ENCODE data around the gene OTUD7B. TPM values are rescaled to one million over a fixed set of nuclear protein-coding genes. Genes with fewer than 3 reads are reported as not detected.
A peak's percentile ranks its signal among the peaks of the same experiment; 100 is the strongest.

OTUD7B gene
- total and polyA plus RNA-seq, 9 of the 15 experiments (the other 6 are each of a cell fraction or from before 2014, with no cell fraction given) = 0.96 to 18.8 (median 7.4) TPM

GRCh38 chr1:149888999-149889289, 121.6 kb downstream of the OTUD7B start (continued):
- TF ChIP-seq ESRRB (CRISPR knock-in tag; IDR thresholded peaks at IDR 0.05; ENCODE audit: borderline replicate concordance) (no peak), MTA2 (IDR thresholded peaks at IDR 0.05; ENCODE audit: low read depth) (no peak), ZNF253 (CRISPR knock-in tag; conservative IDR thresholded peaks at IDR 0.05) (no peak), TAF1 (IDR thresholded peaks at IDR 0.05; ENCODE audit: control insufficient read depth, extremely low read depth, insufficient read depth, low read length, severe bottlenecking) (no peak), NFIX (CRISPR knock-in tag; IDR thresholded peaks at IDR 0.05; ENCODE audit: low read depth) (no peak), MECOM (CRISPR knock-in tag; IDR thresholded peaks at IDR 0.05) (no peak), JUNB (CRISPR knock-in tag; conservative IDR thresholded peaks at IDR 0.05) (no peak), PHTF2 (CRISPR knock-in tag; IDR thresholded peaks at IDR 0.05) (no peak), CHCHD3 (CRISPR knock-in tag; IDR thresholded peaks at IDR 0.05) (no peak), ATF1 (CRISPR knock-in tag; IDR thresholded peaks at IDR 0.05) (no peak), ATF1 (tag; IDR thresholded peaks at IDR 0.05) (no peak), ZNF778 (CRISPR knock-in tag; IDR thresholded peaks at IDR 0.05) (no peak), ZNF239 (CRISPR knock-in tag; IDR thresholded peaks at IDR 0.05) (no peak), SMARCB1 (IDR thresholded peaks at IDR 0.05; ENCODE audit: insufficient read length, low read depth) (no peak), USF1 (CRISPR knock-in tag; IDR thresholded peaks at IDR 0.05) (no peak), FOXP4 (CRISPR knock-in tag; IDR thresholded peaks at IDR 0.05; ENCODE audit: borderline replicate concordance) (0 out of 2 replicates have a peak, but pooled peaks have one; percentile 47), ZNF436 (CRISPR knock-in tag; IDR thresholded peaks at IDR 0.05) (no peak), ZNF431 (CRISPR knock-in tag; IDR thresholded peaks at IDR 0.05) (no peak), BMI1 (IDR thresholded peaks at IDR 0.05; ENCODE audit: low read length) (no peak), SIN3B (IDR thresholded peaks at IDR 0.05; ENCODE audit: low read depth) (no peak), PRDM10 (IDR thresholded peaks at IDR 0.05; ENCODE audit: partially characterized antibody) (no peak), ZSCAN29 (IDR thresholded peaks at IDR 0.05) (0 out of 2 replicates have a peak, but pooled peaks have one; percentile 18)

All from K562 (cell line).